ENCODE results near the gene MPL.

MPL gene

DNA sequence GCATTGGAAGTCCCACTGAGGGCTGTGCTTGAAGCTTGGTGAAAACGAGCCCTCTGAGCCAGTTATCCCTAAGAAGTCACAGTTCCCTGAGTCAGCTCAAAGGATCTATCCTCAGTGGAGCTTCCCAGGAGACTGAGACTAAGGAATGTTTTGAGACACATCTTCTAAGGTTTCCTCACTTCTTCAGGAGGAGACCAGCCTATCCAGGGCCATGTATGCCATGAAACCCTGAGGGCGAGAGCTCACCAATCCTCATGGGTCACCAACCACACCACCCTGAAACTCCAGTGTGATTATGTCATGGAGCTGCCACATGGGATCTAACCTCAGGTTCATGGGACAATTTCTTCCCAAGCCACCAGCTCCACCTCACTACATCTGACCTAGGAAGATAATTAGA lies 44.4 kb upstream of the MPL start:
- no peak for DNase-seq
- TF ChIP-seq, protein P1, sequence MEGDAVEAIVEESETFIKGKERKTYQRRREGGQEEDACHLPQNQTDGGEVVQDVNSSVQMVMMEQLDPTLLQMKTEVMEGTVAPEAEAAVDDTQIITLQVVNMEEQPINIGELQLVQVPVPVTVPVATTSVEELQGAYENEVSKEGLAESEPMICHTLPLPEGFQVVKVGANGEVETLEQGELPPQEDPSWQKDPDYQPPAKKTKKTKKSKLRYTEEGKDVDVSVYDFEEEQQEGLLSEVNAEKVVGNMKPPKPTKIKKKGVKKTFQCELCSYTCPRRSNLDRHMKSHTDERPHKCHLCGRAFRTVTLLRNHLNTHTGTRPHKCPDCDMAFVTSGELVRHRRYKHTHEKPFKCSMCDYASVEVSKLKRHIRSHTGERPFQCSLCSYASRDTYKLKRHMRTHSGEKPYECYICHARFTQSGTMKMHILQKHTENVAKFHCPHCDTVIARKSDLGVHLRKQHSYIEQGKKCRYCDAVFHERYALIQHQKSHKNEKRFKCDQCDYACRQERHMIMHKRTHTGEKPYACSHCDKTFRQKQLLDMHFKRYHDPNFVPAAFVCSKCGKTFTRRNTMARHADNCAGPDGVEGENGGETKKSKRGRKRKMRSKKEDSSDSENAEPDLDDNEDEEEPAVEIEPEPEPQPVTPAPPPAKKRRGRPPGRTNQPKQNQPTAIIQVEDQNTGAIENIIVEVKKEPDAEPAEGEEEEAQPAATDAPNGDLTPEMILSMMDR (IDR thresholded peaks at IDR 0.05), result no peak
- intact Hi-C loops (cut with DNase I; ENCODE audit: low total_unique reads), result no loop called here
- H3K27ac ChIP-seq, result no peak overlapping the region
- H3K9me3 ChIP-seq, result no peaks in the 10 kb centered on the region
- no peak overlapping the region for H3K4me3 ChIP-seq
- no peaks in the 10 kb centered on the region for H3K36me3 ChIP-seq
- H3K4me1 ChIP-seq, result peaks cover 0 to 28% (median 17%) of the 10 kb centered on the region in 4 donors
- H3K27me3 ChIP-seq, result no peaks in the 10 kb centered on the region

DNA sequence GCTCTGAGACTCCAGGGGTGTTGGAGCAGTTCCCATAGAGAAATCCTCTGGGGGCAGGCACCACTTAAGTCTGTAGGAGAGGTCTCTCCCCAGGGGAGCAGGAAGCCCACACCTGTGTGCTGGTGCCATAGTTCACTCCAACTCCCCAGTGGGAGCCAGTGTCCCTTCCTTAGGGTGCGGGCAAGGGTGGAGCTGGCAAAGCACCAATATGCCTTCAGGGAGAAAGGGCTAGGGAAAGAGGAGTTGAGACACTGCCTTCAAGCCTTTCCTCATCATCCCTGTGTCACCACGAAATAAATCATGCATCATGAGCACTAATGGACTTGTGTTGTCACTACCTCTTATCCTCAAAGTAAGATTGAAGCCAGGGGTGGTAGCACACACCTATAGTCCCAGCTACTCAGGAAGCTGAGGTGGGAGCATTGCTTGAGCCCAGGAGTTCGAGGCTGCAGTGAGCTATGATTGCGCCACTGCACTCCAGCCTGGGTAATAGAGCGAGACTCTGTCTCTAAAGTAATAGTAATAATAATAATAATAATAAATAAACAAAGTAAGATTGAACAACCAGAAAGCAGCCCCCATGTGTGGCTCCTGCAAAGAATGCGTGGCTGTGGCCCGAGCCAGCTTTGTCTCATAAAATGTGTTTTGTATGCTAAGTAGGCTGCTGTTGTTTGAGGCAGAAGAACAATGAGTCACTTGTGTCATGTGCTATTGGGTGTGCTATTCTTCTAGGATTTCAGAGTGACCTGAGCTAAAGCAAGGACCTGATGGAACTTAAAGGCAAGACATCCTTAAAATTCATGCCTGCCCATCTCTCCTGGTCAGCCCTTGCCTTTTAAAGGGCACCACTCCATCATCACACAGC lies 43.5 kb upstream of the MPL start:
- TF ChIP-seq, protein P1 (IDR thresholded peaks at IDR 0.05), result no peak
- intact Hi-C loops (cut with DNase I; ENCODE audit: low total_unique reads), result no loop called here
- H3K9me3 ChIP-seq, result no peaks in the 10 kb centered on the region
- H3K27ac ChIP-seq, result peak overlapping the region in 1 of 2 donors; percentile 36
- no peak overlapping the region for H3K4me3 ChIP-seq
- H3K36me3 ChIP-seq, result no peaks in the 10 kb centered on the region
- peaks cover 0 to 28% (median 17%) of the 10 kb centered on the region in 4 donors for H3K4me1 ChIP-seq
- DNase-seq, result no peak
- no peaks in the 10 kb centered on the region for H3K27me3 ChIP-seq

DNA sequence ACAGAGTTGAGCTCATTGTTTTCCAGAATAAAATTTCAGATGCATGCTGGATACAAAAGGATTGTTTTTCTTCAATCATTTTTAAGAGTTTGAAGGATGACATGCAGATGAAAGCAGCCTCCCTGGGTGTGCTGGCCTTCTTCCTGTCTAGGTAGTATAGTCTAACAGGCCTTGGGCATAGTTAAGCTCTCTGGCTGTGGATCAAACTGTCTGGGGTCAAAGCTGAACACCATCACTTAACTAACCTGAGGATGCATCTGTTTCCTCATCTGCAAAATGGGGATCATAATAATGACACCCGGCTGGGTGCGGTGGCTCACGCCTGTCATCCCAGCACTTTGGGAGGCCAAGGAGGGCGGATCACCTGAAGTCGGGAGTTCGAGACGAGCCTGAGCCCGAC lies 42.9 kb upstream of the MPL start:
- Histone ChIP-seq H3K4me3 (no peak overlapping the region), H3K27me3 (no peaks in the 10 kb centered on the region), H3K36me3 (no peaks in the 10 kb centered on the region), H3K27ac (peak overlapping the region; percentile 36 to 42), H3K9me3 (no peaks in the 10 kb centered on the region), H3K4me1 (peaks cover 0 to 28% (median 17%) of the 10 kb centered on the region in 4 donors)
- no peak for DNase-seq
- TF ChIP-seq, protein P1 (IDR thresholded peaks at IDR 0.05), result no peak
- intact Hi-C loops (cut with DNase I; ENCODE audit: low total_unique reads), result no loop called here

DNA sequence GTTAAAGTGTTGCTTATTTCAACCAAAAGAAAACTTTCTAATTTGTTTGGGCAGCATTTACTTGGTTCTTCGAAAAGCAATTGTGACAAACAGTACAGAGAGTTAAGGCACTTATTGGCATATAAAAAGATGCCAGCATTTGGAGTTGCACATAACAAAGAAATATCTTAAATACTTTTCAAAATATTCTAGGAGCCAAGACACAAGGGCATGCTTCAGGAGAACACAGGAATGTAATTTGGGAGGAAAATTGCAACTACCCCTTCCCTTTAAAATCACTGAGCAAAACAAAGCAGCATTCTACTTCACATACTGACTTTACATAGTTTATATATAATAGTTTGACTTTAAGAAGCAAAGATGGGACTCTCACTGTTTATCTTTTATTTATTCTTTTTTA lies 41.4 kb upstream of the MPL start:
- TF ChIP-seq, protein P1 (IDR thresholded peaks at IDR 0.05), result no peak
- intact Hi-C loops (cut with DNase I; ENCODE audit: low total_unique reads), result no loop called here

DNA sequence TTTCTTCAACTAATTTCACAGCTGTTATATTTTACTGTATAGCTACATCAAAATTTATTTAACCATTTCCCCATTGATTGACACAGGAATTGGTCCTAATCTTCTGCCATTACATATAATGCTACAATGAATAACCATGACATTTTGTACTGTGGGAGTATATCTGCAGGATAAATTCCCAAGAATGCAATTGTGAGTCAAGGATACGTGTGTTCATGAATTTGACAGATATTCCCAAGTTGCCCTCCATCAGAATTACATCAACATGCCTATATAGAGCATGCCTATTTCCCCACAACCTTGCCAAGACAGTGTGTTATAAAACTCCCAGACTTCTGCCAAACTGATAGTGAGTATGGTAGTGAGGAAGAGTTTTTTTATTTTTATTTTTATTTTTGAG lies 39.6 kb upstream of the MPL start:
- Histone ChIP-seq H3K4me1 (peaks cover 0 to 28% (median 17%) of the 10 kb centered on the region in 4 donors), H3K27ac (no peak overlapping the region), H3K9me3 (no peaks in the 10 kb centered on the region), H3K36me3 (no peaks in the 10 kb centered on the region), H3K4me3 (no peak overlapping the region), H3K27me3 (no peaks in the 10 kb centered on the region)
- TF ChIP-seq, protein P1 (IDR thresholded peaks at IDR 0.05), result no peak
- DNase-seq, result no peak
- intact Hi-C loops (cut with DNase I; ENCODE audit: low total_unique reads), result no loop called here

More for the DNA sequence above, 41.4 kb upstream of the MPL start:
- no peaks in the 10 kb centered on the region for H3K27me3 ChIP-seq
- no peaks in the 10 kb centered on the region for H3K9me3 ChIP-seq
- DNase-seq, result no peak
- H3K27ac ChIP-seq, result peak overlapping the region in 1 of 2 donors; percentile 36
- H3K36me3 ChIP-seq, result no peaks in the 10 kb centered on the region
- H3K4me1 ChIP-seq, result peaks cover 0 to 28% (median 17%) of the 10 kb centered on the region in 4 donors
- H3K4me3 ChIP-seq, result no peak overlapping the region
